K562 (cell line): ENCODE data around the gene LRRC14B. TPM values are rescaled to one million over a fixed set of nuclear protein-coding genes. Genes with fewer than 3 reads are reported as not detected.

Experiments
- ARID1B ChIP-seq: fragments of 450-650 bp; IDR thresholded peaks from 2 replicates; pipeline ENCODE4 v1.6.1; 2016; ENCODE audit warnings: antibody characterized with exemption, mild to moderate bottlenecking, inconsistent platforms
- DNMT1 ChIP-seq: fragments of 450-650 bp; IDR thresholded peaks from 2 replicates; pipeline ENCODE4 v1.6.1; 2016; ENCODE audit warnings: antibody characterized with exemption, mild to moderate bottlenecking
- ELF1 ChIP-seq: fragments of 200-800 bp; sonication (Bioruptor generic); IDR thresholded peaks from 2 replicates; pipeline ENCODE4 v1.6.1; 2016; ENCODE audit warnings: missing genetic modification characterization, missing compliant biosample characterization
- KHSRP ChIP-seq: fragments of 450-650 bp; IDR thresholded peaks from 2 replicates; pipeline ENCODE4 v1.6.1; 2017
- PURB ChIP-seq: sonication (generic); formaldehyde crosslinking; IDR thresholded peaks from 2 replicates; pipeline ENCODE4 v1.9.0; 2021; ENCODE audit warnings: low read depth, mild to moderate bottlenecking, missing genetic modification reagents
- SLC30A9 ChIP-seq: fragments of 250-450 bp; sonication (Bioruptor Pico); IDR thresholded peaks from 2 replicates; pipeline ENCODE4 v1.8.0; 2022; ENCODE audit warnings: mild to moderate bottlenecking, moderate library complexity
- STAG1 ChIP-seq: sonication (generic); formaldehyde crosslinking; IDR thresholded peaks from 2 replicates; pipeline ENCODE4 v1.5.0; 2020; ENCODE audit warnings: missing genetic modification reagents, borderline replicate concordance
- TBP ChIP-seq: optimal IDR thresholded peaks from 2 replicates; pipeline ENCODE3; 2011; ENCODE audit warnings: low read depth, low read length, improper control_type of control experiment
- WHSC1 ChIP-seq: IDR thresholded peaks from one replicate; pipeline ENCODE4 v1.6.1; 2012; ENCODE audit warnings: low read length, control low read depth, inconsistent platforms
- ZKSCAN1 ChIP-seq: fragments of 150-350 bp; IDR thresholded peaks from 2 replicates; pipeline ENCODE4 v1.6.1; 2016; ENCODE audit warnings: low read depth, low read length
- ZNF3 ChIP-seq: fragments of 250-450 bp; sonication (Bioruptor Pico); IDR thresholded peaks from 2 replicates; pipeline ENCODE4 v1.5.0; 2021; ENCODE audit warnings: mild to moderate bottlenecking, moderate library complexity
- ZNF316 ChIP-seq: fragments of 450-650 bp; IDR thresholded peaks from 2 replicates; pipeline ENCODE4 v1.6.1; 2016
- polyA plus RNA-seq, 8 experiments: library from polyadenylated mRNA; depleted of rRNA in 4 of 8; stranded (reverse) in 5 of 8; unstranded in 3 of 8; fragments of >200 nt; fragmentation: Nextera tagmentation in 2 of 8; fragmentation: Illumina TruSeq in 1 of 8; extraction: Ambion mirVana in 2 of 8; extraction: Trizol in 1 of 8; gene quantifications; 2 replicates each; pipeline versions ENCODE4 v1.2.1 to v1.2.3, GENCODE V29; 2011 to 2014; ENCODE audit warnings: inconsistent platforms in 1 of 8, missing spikeins in 1 of 8
- total RNA-seq, 7 experiments: library from RNA; depleted of rRNA in 6 of 7; stranded (reverse); fragments of >200 nt in 6 of 7; fragmentation: Illumina TruSeq in 2 of 7; extraction: Trizol in 2 of 7; gene quantifications; 2 replicates each; pipeline versions ENCODE4 v1.2.1 to v1.2.3, GENCODE V29; 2011 to 2021; ENCODE audit warnings: low replicate concordance in 1 of 7
- TF ChIP-seq, protein P1 (sequence below), 2 experiments: fragments of 450-650 bp; formaldehyde crosslinking in 1 of 2; IDR thresholded peaks; 2 replicates each; pipeline versions ENCODE4 v1.4.0 to v1.6.1; 2014 to 2020; ENCODE audit warnings: mild to moderate bottlenecking in 2 of 2, borderline replicate concordance in 1 of 2, low read depth in 1 of 2
- TF ChIP-seq, protein P2 (sequence below): fragments of 450-650 bp; formaldehyde crosslinking; IDR thresholded peaks from 2 replicates; pipeline ENCODE4 v1.4.0; 2022; ENCODE audit warnings: mild to moderate bottlenecking, moderate library complexity
- TF ChIP-seq, protein P3 (sequence below): fragments of 250-450 bp; sonication (Bioruptor Pico); IDR thresholded peaks from 2 replicates; pipeline ENCODE4 v1.5.0; 2021; ENCODE audit warnings: mild to moderate bottlenecking, moderate library complexity

LRRC14B gene
- total and polyA plus RNA-seq, 9 of the 15 experiments (the other 6 are each of a cell fraction or from before 2014, with no cell fraction given) = not detected

DNA sequence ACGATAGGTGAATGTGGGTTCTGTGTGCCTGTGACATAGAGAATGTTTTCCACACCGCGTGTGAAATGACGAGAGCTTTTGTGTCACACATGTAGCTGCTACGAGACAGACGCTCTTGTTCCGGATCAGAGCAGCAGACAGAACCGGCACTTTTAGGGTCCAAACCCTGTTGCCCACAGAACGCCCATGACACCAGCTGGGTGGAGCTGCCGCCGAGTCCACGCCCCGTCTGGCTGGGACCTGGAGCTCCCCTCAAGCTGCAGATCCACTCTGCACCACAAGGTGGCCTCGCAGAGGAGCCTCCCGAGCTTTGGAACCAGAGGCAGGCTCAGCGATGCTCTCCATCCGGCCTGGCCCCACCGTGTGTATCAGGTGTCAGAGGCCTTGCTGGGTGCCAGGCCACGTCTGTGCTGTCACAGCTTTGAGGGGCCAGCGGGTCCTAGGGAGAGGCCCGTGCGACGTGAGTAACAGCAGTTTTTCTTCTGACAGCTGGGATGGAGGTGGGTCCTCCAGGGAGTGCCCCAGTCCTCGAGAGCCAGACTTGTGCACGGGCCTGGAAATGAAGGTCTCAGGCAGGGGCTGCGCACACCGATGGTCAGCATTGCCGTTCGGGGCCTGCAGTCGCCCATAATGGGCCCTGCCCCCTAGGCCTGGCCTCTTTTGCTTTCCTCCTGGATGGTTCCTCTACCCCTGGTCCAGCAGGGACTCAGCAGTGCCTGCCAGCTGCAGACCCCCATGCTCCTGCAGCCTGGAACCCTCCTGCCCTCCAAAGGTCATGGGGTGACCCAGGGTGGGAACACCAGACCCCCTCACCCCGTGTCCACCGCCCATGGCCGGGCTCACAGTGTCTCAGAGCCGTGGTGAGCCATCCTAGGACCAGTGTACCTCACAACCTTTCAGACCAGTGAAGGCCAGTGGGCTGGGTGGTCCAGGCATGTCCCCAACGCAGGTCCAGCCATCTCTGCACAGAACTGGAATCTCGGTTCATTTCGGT lies 2.5 kb upstream of the LRRC14B start (continued):
- no peak for TF ChIP-seq ZNF3
- TF ChIP-seq KHSRP = no peak
- TF ChIP-seq, protein P1, sequence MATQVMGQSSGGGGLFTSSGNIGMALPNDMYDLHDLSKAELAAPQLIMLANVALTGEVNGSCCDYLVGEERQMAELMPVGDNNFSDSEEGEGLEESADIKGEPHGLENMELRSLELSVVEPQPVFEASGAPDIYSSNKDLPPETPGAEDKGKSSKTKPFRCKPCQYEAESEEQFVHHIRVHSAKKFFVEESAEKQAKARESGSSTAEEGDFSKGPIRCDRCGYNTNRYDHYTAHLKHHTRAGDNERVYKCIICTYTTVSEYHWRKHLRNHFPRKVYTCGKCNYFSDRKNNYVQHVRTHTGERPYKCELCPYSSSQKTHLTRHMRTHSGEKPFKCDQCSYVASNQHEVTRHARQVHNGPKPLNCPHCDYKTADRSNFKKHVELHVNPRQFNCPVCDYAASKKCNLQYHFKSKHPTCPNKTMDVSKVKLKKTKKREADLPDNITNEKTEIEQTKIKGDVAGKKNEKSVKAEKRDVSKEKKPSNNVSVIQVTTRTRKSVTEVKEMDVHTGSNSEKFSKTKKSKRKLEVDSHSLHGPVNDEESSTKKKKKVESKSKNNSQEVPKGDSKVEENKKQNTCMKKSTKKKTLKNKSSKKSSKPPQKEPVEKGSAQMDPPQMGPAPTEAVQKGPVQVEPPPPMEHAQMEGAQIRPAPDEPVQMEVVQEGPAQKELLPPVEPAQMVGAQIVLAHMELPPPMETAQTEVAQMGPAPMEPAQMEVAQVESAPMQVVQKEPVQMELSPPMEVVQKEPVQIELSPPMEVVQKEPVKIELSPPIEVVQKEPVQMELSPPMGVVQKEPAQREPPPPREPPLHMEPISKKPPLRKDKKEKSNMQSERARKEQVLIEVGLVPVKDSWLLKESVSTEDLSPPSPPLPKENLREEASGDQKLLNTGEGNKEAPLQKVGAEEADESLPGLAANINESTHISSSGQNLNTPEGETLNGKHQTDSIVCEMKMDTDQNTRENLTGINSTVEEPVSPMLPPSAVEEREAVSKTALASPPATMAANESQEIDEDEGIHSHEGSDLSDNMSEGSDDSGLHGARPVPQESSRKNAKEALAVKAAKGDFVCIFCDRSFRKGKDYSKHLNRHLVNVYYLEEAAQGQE (IDR thresholded peaks at IDR 0.05; ENCODE audit: borderline replicate concordance) = peak; percentile 64; the same call in 1 of the 2 replicates
- TF ChIP-seq, protein P1 (CRISPR knock-in tag; IDR thresholded peaks at IDR 0.05; ENCODE audit: low read depth) = no peak
- TF ChIP-seq ZKSCAN1 = no peak
- no peak for TF ChIP-seq ELF1
- TF ChIP-seq, protein P2, sequence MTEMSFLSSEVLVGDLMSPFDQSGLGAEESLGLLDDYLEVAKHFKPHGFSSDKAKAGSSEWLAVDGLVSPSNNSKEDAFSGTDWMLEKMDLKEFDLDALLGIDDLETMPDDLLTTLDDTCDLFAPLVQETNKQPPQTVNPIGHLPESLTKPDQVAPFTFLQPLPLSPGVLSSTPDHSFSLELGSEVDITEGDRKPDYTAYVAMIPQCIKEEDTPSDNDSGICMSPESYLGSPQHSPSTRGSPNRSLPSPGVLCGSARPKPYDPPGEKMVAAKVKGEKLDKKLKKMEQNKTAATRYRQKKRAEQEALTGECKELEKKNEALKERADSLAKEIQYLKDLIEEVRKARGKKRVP = no peak
- no peak for TF ChIP-seq ZNF316
- no peak for TF ChIP-seq SLC30A9 (CRISPR knock-in tag)
- TF ChIP-seq STAG1 (CRISPR knock-in tag) = no peak; the same call in 1 of the 2 replicates
- no peak for TF ChIP-seq DNMT1
- TF ChIP-seq TBP = no peak
- TF ChIP-seq WHSC1 = no peak
- TF ChIP-seq PURB (CRISPR knock-in tag) = no peak
- TF ChIP-seq, protein P3, sequence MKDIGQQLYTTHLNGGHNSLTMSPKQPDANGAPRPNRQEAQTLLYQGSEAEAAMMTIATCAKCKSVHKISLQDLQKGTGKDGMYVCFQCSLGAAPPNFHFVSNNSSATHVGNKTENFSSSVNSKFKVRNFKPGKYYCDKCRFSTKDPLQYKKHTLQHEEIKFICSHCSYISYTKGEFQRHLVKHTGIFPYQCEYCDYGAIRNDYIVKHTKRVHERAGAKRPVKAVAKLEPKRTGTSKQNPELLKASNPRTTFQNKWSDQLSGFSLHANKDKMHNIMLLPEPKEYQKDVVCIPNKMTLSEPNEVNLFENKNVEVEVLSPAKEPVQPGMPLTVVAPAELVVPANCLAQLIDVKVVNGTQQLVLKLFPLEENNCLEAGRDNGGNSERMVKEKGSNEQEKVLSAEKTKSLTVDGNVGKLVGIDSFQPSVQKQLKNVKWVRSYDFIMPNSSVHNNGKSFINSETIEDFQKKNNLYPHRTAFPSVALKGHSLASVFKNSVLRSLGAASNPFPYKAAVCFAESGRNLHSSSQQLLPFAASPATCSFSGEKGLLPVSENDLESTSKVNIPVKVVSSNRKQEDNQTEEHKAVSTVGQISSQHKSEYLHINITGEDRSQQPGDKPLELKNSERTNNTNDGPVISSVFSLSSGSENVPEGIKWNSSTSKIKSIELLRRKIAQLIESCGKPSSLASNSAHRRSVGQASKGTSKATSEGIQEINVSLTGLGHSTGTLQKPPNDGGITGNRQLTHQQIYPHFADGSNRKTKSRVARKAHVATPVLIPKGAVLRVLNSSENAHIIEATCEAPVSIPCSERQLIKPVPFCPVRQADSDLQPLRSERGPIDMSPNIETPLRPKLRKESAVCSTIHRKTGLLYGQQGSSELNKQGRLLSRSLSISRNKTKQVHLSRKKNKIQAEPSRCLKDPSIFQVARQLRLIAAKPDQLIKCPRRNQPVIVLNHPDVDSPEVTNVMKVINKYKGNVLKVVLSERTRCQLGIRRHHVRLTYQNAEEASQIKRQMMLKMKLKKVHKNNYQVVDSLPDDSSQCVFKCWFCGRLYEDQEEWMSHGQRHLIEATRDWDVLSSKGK = no peak
- no peak for TF ChIP-seq ARID1B
